Activated T-cell treated with anti-CD3 and anti-CD28 coated beads for 24 hours (primary cell): Measurements from ENCODE around the gene TMEM132C.

Source experiments
- DNase-seq: peaks from one replicate; pipeline ENCODE4 v3.0.0-alpha.2; 2020; ENCODE audit warnings: low read depth

TMEM132C gene

DNA sequence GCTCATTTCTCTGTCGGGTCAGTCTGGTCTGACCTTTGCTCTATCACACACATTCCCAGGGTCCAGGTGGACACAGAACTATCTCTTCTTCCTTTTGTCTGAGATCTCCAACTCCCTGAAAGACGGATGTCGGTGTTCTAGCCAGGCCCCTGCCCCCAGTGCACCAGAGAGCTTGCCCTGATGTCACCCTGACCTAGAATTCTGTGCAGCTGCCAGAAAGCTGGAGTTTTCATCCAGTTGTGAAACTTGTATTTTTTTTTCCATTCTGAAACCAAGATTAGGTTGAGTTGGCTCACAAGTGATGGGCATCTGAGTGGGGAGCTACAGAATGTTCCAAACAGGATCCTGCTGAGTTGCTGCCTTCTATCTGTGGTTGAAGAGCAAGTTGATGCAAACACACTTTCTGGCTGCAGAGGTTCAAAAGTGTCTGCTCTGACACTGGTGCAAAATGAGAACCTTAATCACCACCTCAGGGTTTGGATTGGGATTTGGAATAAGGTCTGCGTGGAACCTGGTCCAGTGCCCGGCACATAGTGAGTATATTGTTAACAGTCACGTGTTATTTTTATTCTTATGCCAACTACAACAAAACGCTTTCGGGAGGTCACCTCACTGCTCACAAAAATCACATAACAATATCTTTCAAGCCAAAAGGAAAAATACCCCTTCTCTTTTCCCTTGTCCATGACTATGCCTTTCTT is 345.3 kb downstream of the TMEM132C start:
- DNase-seq = no peak

GRCh38 chr12:128613837-128614590 is 347.0 kb downstream of the TMEM132C start:
- no peak for DNase-seq

DNA sequence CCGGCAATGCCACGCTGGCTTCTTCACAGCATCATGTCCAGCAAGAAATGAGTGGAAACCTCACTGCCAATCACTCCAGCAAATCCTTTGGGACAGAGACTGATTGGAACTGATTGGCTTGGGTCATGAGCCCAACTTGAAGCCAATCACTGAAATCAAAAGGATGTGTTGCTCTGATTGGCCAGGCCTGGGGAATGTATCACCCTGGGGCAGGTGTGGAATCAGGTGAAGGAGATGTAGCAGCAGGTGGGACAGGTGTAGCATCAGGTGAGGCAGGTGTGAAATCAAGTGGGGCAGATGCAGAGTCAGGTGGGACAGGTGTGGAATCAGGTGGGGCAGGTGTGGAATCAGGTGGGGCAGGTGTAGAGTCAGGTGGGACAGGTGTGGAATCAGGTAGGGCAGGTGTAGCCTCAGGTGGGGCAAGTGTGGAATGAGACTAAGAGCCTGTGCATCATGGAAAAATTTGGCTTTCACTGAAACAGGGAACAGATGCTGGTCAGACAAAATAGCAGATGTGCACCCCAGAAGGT is 350.4 kb downstream of the TMEM132C start:
- no peak for DNase-seq

GRCh38 chr12:128619263-128619662 is 352.3 kb downstream of the TMEM132C start:
- DNase-seq = no peak

GRCh38 chr12:128621304-128621703 is 354.3 kb downstream of the TMEM132C start:
- DNase-seq = no peak

DNA sequence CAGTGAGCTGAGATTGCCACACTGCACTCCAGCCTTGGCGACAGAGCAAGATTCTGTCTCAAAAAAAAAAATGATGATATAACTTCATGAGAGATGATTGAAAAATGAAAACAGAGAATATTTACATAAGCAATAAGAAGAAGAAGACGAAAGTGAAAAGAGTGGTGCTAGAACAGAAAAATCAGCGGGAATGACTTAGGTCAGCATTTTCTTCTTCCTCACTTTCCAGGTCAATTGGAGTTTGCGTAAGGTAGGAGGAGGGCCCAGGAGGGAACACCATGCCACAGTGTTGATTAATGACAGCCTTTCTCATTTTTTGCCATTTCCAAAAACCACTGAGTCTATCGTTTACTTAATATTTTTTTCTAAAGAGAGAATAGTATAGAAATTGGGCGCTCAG is 356.8 kb downstream of the TMEM132C start:
- no peak for DNase-seq

GRCh38 chr12:128626808-128627320 is 359.9 kb downstream of the TMEM132C start:
- DNase-seq = no peak

GRCh38 chr12:128627659-128628058 is 360.7 kb downstream of the TMEM132C start:
- DNase-seq = no peak

DNA sequence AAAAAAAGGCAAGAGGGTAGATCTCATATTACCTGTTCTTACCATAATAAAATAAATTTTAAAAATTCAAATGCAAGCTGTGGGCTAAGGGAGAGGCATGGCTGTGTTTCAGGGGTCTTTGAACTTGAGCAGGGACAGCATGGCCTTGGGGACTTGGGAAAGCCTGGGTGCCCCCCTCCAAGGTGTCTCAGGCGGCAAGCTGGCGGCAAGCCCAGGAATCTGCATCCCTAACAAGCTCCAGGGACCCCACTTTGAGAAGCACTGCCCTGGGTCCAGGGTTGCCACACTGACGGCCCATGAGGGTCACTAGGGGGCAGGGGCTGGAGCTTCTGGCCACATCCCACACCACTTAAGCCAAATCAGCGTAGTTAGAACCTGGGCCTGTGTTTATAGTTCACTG is 363.0 kb downstream of the TMEM132C start:
- no peak for DNase-seq

GRCh38 chr12:128637642-128638606 is 371.0 kb downstream of the TMEM132C start:
- no peak for DNase-seq

DNA sequence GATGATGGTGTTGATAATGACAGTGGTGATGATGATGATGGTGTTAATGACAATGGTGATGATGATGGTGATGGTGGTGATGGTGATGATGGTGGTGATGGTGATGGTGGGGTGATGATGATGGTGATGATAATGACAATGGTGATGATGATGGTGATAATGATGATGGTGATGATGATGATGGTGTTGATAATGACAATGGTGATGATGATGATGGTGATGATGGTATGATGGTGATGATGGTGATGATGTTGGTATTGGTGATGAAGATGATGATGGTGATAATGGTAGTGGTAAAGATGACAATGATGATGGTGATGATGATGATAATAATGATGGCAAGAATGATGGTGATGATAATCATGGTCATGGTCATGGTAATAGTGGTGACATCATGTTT is 372.1 kb downstream of the TMEM132C start:
- no peak for DNase-seq

- no peak for DNase-seq
Measured at GRCh38 chr12:128643155-128643554, 376.2 kb downstream of the TMEM132C start.

- DNase-seq = peak; percentile 9
Measured at GRCh38 chr12:128644664-128645296, 377.8 kb downstream of the TMEM132C start.

- no peak for DNase-seq
Measured at GRCh38 chr12:128649902-128650301, 382.9 kb downstream of the TMEM132C start.

- DNase-seq = no peak
Measured at GRCh38 chr12:128652136-128652751, 385.3 kb downstream of the TMEM132C start.

GRCh38 chr12:128654468-128654867 is 387.5 kb downstream of the TMEM132C start:
- DNase-seq = no peak

DNA sequence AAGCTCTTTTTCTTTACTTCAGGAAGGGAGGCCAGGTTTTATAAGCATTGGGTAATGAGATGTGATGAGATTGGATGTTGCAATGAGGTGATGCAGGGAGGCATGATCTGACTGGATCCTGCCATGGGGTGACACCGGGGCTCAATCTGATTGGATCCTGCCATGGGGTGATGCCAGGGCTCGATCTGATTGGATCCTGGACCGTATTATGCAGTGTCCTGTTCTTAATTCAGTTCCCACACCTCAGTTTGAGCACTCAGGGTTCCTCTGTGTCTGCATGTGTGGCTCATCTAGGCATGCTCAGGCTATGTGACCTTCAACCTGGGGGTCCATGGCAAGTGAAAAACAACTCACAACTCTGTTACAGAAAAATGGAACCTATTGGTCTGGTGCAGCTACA is 390.4 kb downstream of the TMEM132C start:
- no peak for DNase-seq

GRCh38 chr12:128660532-128661225 is 393.7 kb downstream of the TMEM132C start:
- no peak for DNase-seq

DNA sequence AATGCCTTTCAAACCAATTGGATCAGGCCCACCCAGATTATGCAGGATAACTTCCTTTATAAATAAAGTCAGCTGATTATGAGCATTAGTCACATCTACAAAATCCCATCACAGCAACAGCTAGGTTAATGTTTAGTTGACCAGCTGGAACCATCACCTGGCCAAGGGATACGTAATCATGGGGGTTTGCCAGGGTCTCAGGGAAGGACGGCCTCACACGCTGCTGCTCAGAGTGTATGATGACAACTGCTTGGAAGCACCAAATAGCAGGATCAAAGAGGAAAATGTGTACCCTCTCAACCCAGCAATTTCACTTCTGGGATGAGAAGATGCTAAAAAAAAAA is 394.2 kb downstream of the TMEM132C start:
- DNase-seq = no peak

DNA sequence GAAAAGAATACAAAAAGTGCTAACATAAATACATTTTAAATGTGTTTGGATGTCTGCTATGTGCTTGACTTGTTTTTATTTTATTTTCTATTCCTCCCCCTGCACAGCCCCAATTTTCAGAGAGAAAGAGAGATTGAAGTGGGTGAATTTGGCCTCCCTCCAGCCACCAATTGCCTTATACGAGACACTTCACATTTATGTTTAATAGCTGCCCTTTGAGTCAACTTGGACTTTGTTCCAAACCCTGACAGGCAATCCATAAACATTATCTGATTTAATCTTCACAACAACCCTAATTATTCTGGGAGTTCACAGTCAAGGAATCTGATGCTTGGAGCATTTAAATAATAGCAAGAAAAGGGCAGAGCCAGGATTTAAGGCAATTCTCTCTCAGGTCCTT is 395.1 kb downstream of the TMEM132C start:
- DNase-seq = no peak

GRCh38 chr12:128664501-128664900 is 397.5 kb downstream of the TMEM132C start:
- DNase-seq = no peak
